IMR-90 (cell line): ENCODE measurements around the gene GRM4. TPM values are rescaled to one million over a fixed set of nuclear protein-coding genes. Genes with fewer than 3 reads are reported as not detected.

ENCODE experiments used
- ATAC-seq: fragments of 200-7000 bp; cut with Tn5 transposase; 2 replicates; pipeline ENCODE4 v1.9.1; 2020; ENCODE audit warnings: low read depth, mild to moderate bottlenecking, moderate library complexity
- BruUV-seq: library from RNA; stranded (reverse); fragments of 400-500 nt; replicated peaks from 2 replicates; lab custom pipeline; 2021; lab: Mats Ljungman, UMichigan
- CTCF ChIA-PET: fragments of 300-600 bp; formaldehyde crosslinking; extraction: SDS; loops from one replicate; lab custom pipeline; 2021; ENCODE audit warnings: antibody characterized with exemption; lab: Yijun Ruan, JAX
- POLR2A ChIA-PET: fragments of 300-600 bp; sonication (Branson Sonifier 250); formaldehyde crosslinking; loops from one replicate; lab custom pipeline; 2022; ENCODE audit warnings: antibody characterized with exemption; ENCODE audit not compliant: unreplicated experiment; lab: Charles Lee
- DNase-seq: peaks from one replicate; pipeline ENCODE4 v3.0.0; 2013
- H2AFZ ChIP-seq: replicated peaks from 2 replicates; pipeline ENCODE3; 2013; ENCODE audit warnings: low read length, mild to moderate bottlenecking; ENCODE audit not compliant: poor library complexity
- H2AK5ac ChIP-seq: 2 replicates; pipeline ENCODE4 v1.6.1; 2013; ENCODE audit warnings: low read depth, low read length, inconsistent platforms
- H2AK9ac ChIP-seq: replicated peaks from 2 replicates; pipeline ENCODE3; 2013; ENCODE audit warnings: mild to moderate bottlenecking, low read depth, low read length, moderate library complexity; ENCODE audit not compliant: poor library complexity
- H2BK120ac ChIP-seq: 2 replicates; pipeline ENCODE4 v1.6.1; 2013; ENCODE audit warnings: low read depth, low read length, inconsistent platforms
- H2BK15ac ChIP-seq: 3 replicates; pipeline ENCODE4 v1.6.1; 2013; ENCODE audit warnings: low read depth, low read length, inconsistent platforms
- H2BK20ac ChIP-seq: 2 replicates; pipeline ENCODE4 v1.6.1; 2013; ENCODE audit warnings: low read depth, mild to moderate bottlenecking, inconsistent platforms, low read length, moderate library complexity
- H2BK5ac ChIP-seq: 2 replicates; pipeline ENCODE4 v1.6.1; 2013; ENCODE audit warnings: mild to moderate bottlenecking, low read depth, low read length, inconsistent platforms; ENCODE audit not compliant: poor library complexity, severe bottlenecking
- H3K14ac ChIP-seq: replicated peaks from 2 replicates; pipeline ENCODE4 v1.6.1; 2013; ENCODE audit warnings: low read depth, low read length, inconsistent platforms
- H3K18ac ChIP-seq: 2 replicates; pipeline ENCODE4 v1.6.1; 2013; ENCODE audit warnings: low read depth, low read length, control low read depth
- H3K23ac ChIP-seq: 2 replicates; pipeline ENCODE4 v1.6.1; 2013; ENCODE audit warnings: low read depth, low read length, inconsistent platforms
- H3K27ac ChIP-seq: 2 replicates; pipeline ENCODE4 v1.5.1; 2013; ENCODE audit warnings: mild to moderate bottlenecking, control low read depth, low read length; ENCODE audit not compliant: insufficient read depth
- H3K27me3 ChIP-seq: 2 replicates; pipeline ENCODE4 v1.6.1; 2013; ENCODE audit warnings: low read length; ENCODE audit not compliant: control insufficient read depth, insufficient read depth
- H3K36me3 ChIP-seq: 2 replicates; pipeline ENCODE4 v1.6.1; 2013; ENCODE audit warnings: low read length, mixed read lengths; ENCODE audit not compliant: control insufficient read depth, insufficient read depth
- H3K4ac ChIP-seq: 2 replicates; pipeline ENCODE4 v1.6.1; 2013; ENCODE audit warnings: low read depth, low read length, inconsistent platforms
- H3K4me1 ChIP-seq: 2 replicates; pipeline ENCODE4 v1.6.1; 2013; ENCODE audit warnings: low read length, mixed read lengths; ENCODE audit not compliant: control insufficient read depth, insufficient read depth
- H3K4me2 ChIP-seq: 2 replicates; pipeline ENCODE4 v1.6.1; 2013; ENCODE audit warnings: low read depth, mild to moderate bottlenecking, control low read depth, low read length, moderate library complexity
- H3K4me3 ChIP-seq: 2 replicates; pipeline ENCODE4 v1.5.1; 2013; ENCODE audit warnings: low read depth, mild to moderate bottlenecking, control low read depth, low read length, moderate library complexity; ENCODE audit not compliant: insufficient read depth
- H3K56ac ChIP-seq: 2 replicates; pipeline ENCODE4 v1.6.1; 2013; ENCODE audit warnings: low read length, inconsistent platforms; ENCODE audit not compliant: insufficient read depth; ENCODE audit errors: extremely low read depth
- H3K79me1 ChIP-seq, 2 experiments: 2 replicates each; pipeline ENCODE4 v1.6.1; 2013; ENCODE audit warnings: low read length in 2 of 2, inconsistent platforms in 1 of 2, low read depth in 1 of 2
- H3K9ac ChIP-seq: 2 replicates; pipeline ENCODE4 v1.6.1; 2013; ENCODE audit warnings: low read depth, low read length, control low read depth
- H3K9me1 ChIP-seq: 2 replicates; pipeline ENCODE4 v1.6.1; 2013; ENCODE audit warnings: low read length, inconsistent platforms; ENCODE audit not compliant: insufficient read depth
- H3K9me3 ChIP-seq: 2 replicates; pipeline ENCODE4 v1.6.1; 2013; ENCODE audit warnings: low read length; ENCODE audit not compliant: control insufficient read depth, insufficient read depth
- H4K20me1 ChIP-seq: 2 replicates; pipeline ENCODE4 v1.6.1; 2013; ENCODE audit warnings: low read length, inconsistent platforms; ENCODE audit not compliant: insufficient read depth
- H4K5ac ChIP-seq: 2 replicates; pipeline ENCODE4 v1.6.1; 2013; ENCODE audit warnings: mild to moderate bottlenecking, low read depth, low read length, control low read depth
- H4K8ac ChIP-seq, 2 experiments: 2 replicates each; pipeline ENCODE4 v1.6.1; 2013; ENCODE audit warnings: low read depth in 2 of 2, low read length in 2 of 2, control low read depth in 1 of 2, inconsistent platforms in 1 of 2
- H4K91ac ChIP-seq: 2 replicates; pipeline ENCODE4 v1.6.1; 2013; ENCODE audit warnings: low read depth, low read length, inconsistent platforms; ENCODE audit not compliant: insufficient read depth
- BHLHE40 ChIP-seq: fragments of 150-350 bp; IDR thresholded peaks from 2 replicates; pipeline ENCODE4 v1.6.1; 2016; ENCODE audit warnings: mild to moderate bottlenecking, low read depth, low read length
- CHD1 ChIP-seq: IDR thresholded peaks from 2 replicates; pipeline ENCODE4 v1.6.1; 2012; ENCODE audit warnings: low read depth, low read length, improper control_type of control experiment
- FOS ChIP-seq: fragments of 150-350 bp; IDR thresholded peaks from 2 replicates; pipeline ENCODE4 v1.6.1; 2016; ENCODE audit warnings: low read depth, low read length
- MAFK ChIP-seq: IDR thresholded peaks from 2 replicates; pipeline ENCODE4 v1.6.1; 2012; ENCODE audit warnings: low read depth, low read length, improper control_type of control experiment
- MAZ ChIP-seq: IDR thresholded peaks from 2 replicates; pipeline ENCODE4 v1.6.1; 2012; ENCODE audit warnings: low read depth, mild to moderate bottlenecking, low read length, improper control_type of control experiment, moderate library complexity, borderline replicate concordance
- MXI1 ChIP-seq: IDR thresholded peaks from 2 replicates; pipeline ENCODE4 v1.6.1; 2012; ENCODE audit warnings: low read depth, mild to moderate bottlenecking, low read length, moderate library complexity, borderline replicate concordance
- NFE2L2 ChIP-seq: fragments of 150-350 bp; IDR thresholded peaks from 2 replicates; pipeline ENCODE4 v1.6.1; 2016; ENCODE audit warnings: low read depth, mild to moderate bottlenecking, low read length
- POLR2A ChIP-seq: IDR thresholded peaks from 2 replicates; pipeline ENCODE4 v1.6.1; 2012; ENCODE audit warnings: mild to moderate bottlenecking, low read depth, low read length
- RCOR1 ChIP-seq: IDR thresholded peaks from 2 replicates; pipeline ENCODE4 v1.6.1; 2012; ENCODE audit warnings: mild to moderate bottlenecking, low read length, improper control_type of control experiment; ENCODE audit not compliant: insufficient replicate concordance
- RFX5 ChIP-seq: IDR thresholded peaks from 2 replicates; pipeline ENCODE4 v1.8.0; 2012; ENCODE audit warnings: low read depth, mild to moderate bottlenecking, low read length, moderate library complexity
- SMC3 ChIP-seq: fragments of 150-350 bp; IDR thresholded peaks from 2 replicates; pipeline ENCODE4 v1.6.1; 2016; ENCODE audit warnings: low read depth, mild to moderate bottlenecking, antibody characterized with exemption, low read length, moderate library complexity
- dilution Hi-C: fragments of 300-500 bp; cut with HindIII; formaldehyde crosslinking; loops from one replicate; pipeline ENCODE4 v1.14.3; 2018; ENCODE audit warnings: low sequenced_read_pairs; ENCODE audit not compliant: unreplicated experiment
- in situ Hi-C: fragments of 300-500 bp; cut with MboI; formaldehyde crosslinking; loops from 3 replicates; pipeline ENCODE4 v1.14.3; 2019; ENCODE audit warnings: low sequenced_read_pairs, inconsistent platforms, mixed read lengths
- intact Hi-C: fragments of 100-400 bp; cut with micrococcal nuclease; formaldehyde crosslinking; loops from 2 replicates; pipeline ENCODE4 v1.10.0; 2022
- polyA plus RNA-seq, 3 experiments: library from polyadenylated mRNA; depleted of rRNA; stranded (reverse); fragments of >200 nt; gene quantifications; 2 replicates each; pipeline ENCODE4 v1.2.3, GENCODE V29; 2012; ENCODE audit warnings: low replicate concordance in 1 of 3
- total RNA-seq: library from RNA; depleted of rRNA; stranded (reverse); fragments of >200 nt; gene quantifications from 2 replicates; pipeline ENCODE4 v1.2.3, GENCODE V29; 2012
- TF ChIP-seq, protein P1 (sequence below): fragments of 150-350 bp; IDR thresholded peaks from 2 replicates; pipeline ENCODE4 v1.6.1; 2017; ENCODE audit warnings: mild to moderate bottlenecking, antibody characterized with exemption, low read length, low read depth

GRM4 gene
- total and polyA plus RNA-seq, 2 of the 4 experiments (the other 2 are of a cell fraction): 0.02 TPM; not detected in 1

DNA sequence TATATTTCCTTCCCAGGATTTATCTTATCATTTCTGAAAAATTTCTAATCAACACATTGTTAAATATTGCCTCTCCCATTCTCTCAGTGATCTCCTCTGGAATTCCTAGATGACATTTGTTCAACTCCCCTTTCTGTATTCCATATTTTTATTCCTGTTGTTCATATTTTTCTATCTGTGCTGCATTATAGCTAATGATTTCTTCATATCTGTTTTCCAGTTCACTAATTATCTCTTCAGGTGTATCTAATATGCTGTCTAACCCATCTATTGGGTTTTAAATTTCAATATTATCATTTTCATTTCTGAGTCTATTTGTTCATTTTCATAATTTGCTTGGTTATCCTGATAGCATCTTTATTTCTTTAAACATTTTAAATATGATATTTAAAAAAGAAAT, 141.9 kb downstream of the GRM4 start:
- in situ Hi-C loops (no loop called here), intact Hi-C loops (no loop called here), dilution Hi-C loops (no loop called here)
- Histone ChIP-seq H2AK5ac (no peak overlapping the region), H4K5ac (no peak overlapping the region), H3K27ac (no peak overlapping the region), H2AK9ac (no peak overlapping the region), H4K8ac (no peak overlapping the region), H3K9ac (no peak overlapping the region), H3K23ac (no peak overlapping the region), H3K9me3 (0 out of 2 replicates have a peak, but pooled peaks cover 2% of the 10 kb centered on the region), H4K91ac (no peak overlapping the region), H2BK120ac (no peak overlapping the region), H3K4me1 (no peaks in the 10 kb centered on the region), H3K36me3 (no peaks in the 10 kb centered on the region), H3K27me3 (peaks cover 38% of the 10 kb centered on the region), H3K56ac (no peak overlapping the region), H3K4me3 (no peak overlapping the region), H3K18ac (no peak overlapping the region), H2BK15ac (no peak overlapping the region), H3K79me1 (no peaks in the 10 kb centered on the region), H3K4me2 (no peak overlapping the region), H2BK5ac (no peak overlapping the region), H3K4ac (no peak overlapping the region), H2BK20ac (no peak overlapping the region), H3K9me1 (no peaks in the 10 kb centered on the region), H3K14ac (no peak overlapping the region), H4K20me1 (no peaks in the 10 kb centered on the region), H2AFZ (no peak overlapping the region)
- ATAC-seq (no peak), DNase-seq (no peak)
- no peak for TF ChIP-seq CHD1
- no peak for TF ChIP-seq MAZ
- no peak for TF ChIP-seq MXI1
- TF ChIP-seq RFX5: no peak
- TF ChIP-seq RCOR1: no peak
- no peak for TF ChIP-seq POLR2A
- TF ChIP-seq FOS: no peak
- no peak for TF ChIP-seq BHLHE40
- TF ChIP-seq, protein P1, sequence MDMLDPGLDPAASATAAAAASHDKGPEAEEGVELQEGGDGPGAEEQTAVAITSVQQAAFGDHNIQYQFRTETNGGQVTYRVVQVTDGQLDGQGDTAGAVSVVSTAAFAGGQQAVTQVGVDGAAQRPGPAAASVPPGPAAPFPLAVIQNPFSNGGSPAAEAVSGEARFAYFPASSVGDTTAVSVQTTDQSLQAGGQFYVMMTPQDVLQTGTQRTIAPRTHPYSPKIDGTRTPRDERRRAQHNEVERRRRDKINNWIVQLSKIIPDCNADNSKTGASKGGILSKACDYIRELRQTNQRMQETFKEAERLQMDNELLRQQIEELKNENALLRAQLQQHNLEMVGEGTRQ: no peak
- TF ChIP-seq NFE2L2: no peak
- no peak for TF ChIP-seq SMC3
- TF ChIP-seq MAFK: no peak
- POLR2A ChIA-PET: no interaction called here
- CTCF ChIA-PET: no interaction called here
- no TSS peak for BruUV-seq
